OCI-LY7 (cell line): ENCODE measurements around the gene ZNF700. TPM values are rescaled to one million over a fixed set of nuclear protein-coding genes. Genes with fewer than 3 reads are reported as not detected.
"Not testable (repeated sequence)": the region's sequence is repeated elsewhere in the genome, so short reads cannot be mapped to it uniquely, and the experiment has no call there.

ENCODE experiments used
- BruUV-seq: library from RNA; stranded (reverse); fragments of 400-500 nt; replicated peaks from 2 replicates; lab custom pipeline; 2021; lab: Mats Ljungman, UMichigan
- CTCF ChIA-PET: fragments of 300-600 bp; sonication (Branson Sonifier 250); formaldehyde crosslinking; loops from one replicate; lab custom pipeline; 2022; ENCODE audit warnings: antibody characterized with exemption; ENCODE audit not compliant: unreplicated experiment; lab: Charles Lee
- POLR2A ChIA-PET: fragments of 300-600 bp; sonication (Branson Sonifier 250); formaldehyde crosslinking; loops from one replicate; lab custom pipeline; 2022; ENCODE audit warnings: antibody characterized with exemption; lab: Charles Lee
- DNase-seq: peaks from one replicate; pipeline ENCODE4 v3.0.0-alpha.2; 2015; ENCODE audit warnings: low spot score
- H2AFZ ChIP-seq: fragments of 200-600 bp; sonication (generic), shearing (Covaris generic); 2 replicates; pipeline ENCODE4 v1.6.1; 2014; ENCODE audit warnings: mild to moderate bottlenecking, antibody characterized with exemption, low read length, moderate library complexity
- H3K27ac ChIP-seq: fragments of 200-600 bp; sonication (generic); 2 replicates; pipeline ENCODE4 v1.5.1; 2014; ENCODE audit warnings: mixed run types, low read depth, mild to moderate bottlenecking, moderate library complexity, low read length, inconsistent platforms; ENCODE audit not compliant: poor library complexity, severe bottlenecking
- H3K36me3 ChIP-seq: fragments of 200-600 bp; sonication (generic); 2 replicates; pipeline ENCODE4 v1.6.1; 2014; ENCODE audit warnings: mild to moderate bottlenecking, antibody characterized with exemption, low read length, moderate library complexity, mixed read lengths; ENCODE audit not compliant: insufficient read depth
- H3K4me1 ChIP-seq: fragments of 200-600 bp; sonication (generic); 2 replicates; pipeline ENCODE4 v1.5.1; 2014; ENCODE audit warnings: mild to moderate bottlenecking, low read length; ENCODE audit not compliant: insufficient read depth, poor library complexity, severe bottlenecking
- H3K4me2 ChIP-seq: fragments of 200-600 bp; sonication (generic); 2 replicates; pipeline ENCODE4 v1.6.1; 2014; ENCODE audit warnings: mild to moderate bottlenecking, low read length
- H3K4me3 ChIP-seq: fragments of 200-600 bp; sonication (generic); 2 replicates; pipeline ENCODE4 v1.5.1; 2014; ENCODE audit warnings: mild to moderate bottlenecking, low read depth, low read length; ENCODE audit not compliant: poor library complexity, severe bottlenecking
- H3K79me2 ChIP-seq: fragments of 200-600 bp; sonication (generic); 2 replicates; pipeline ENCODE4 v1.6.1; 2016; ENCODE audit warnings: low read depth, mild to moderate bottlenecking, low read length, moderate library complexity, mixed read lengths; ENCODE audit not compliant: insufficient read depth
- H3K9me2 ChIP-seq: fragments of 200-600 bp; sonication (generic); 2 replicates; pipeline ENCODE4 v1.6.1; 2016; ENCODE audit warnings: mild to moderate bottlenecking, low read length, mixed read lengths; ENCODE audit not compliant: insufficient read depth
- H3K9me3 ChIP-seq: fragments of 200-600 bp; sonication (generic); 2 replicates; pipeline ENCODE4 v1.6.1; 2014; ENCODE audit warnings: mild to moderate bottlenecking, mixed run types, low read length, mixed read lengths
- H4K20me1 ChIP-seq: fragments of 200-600 bp; sonication (generic); 2 replicates; pipeline ENCODE4 v1.6.1; 2014; ENCODE audit warnings: mild to moderate bottlenecking, antibody characterized with exemption, low read length, moderate library complexity, mixed read lengths; ENCODE audit not compliant: insufficient read depth
- EZH2phosphoT487 ChIP-seq: fragments of 200-600 bp; sonication (generic); IDR thresholded peaks from 2 replicates; pipeline ENCODE4 v1.6.1; 2018; ENCODE audit warnings: low read depth, borderline replicate concordance, mild to moderate bottlenecking, mixed run types, antibody characterized with exemption, low read length, moderate library complexity, mixed read lengths
- intact Hi-C: fragments of 100-400 bp; cut with micrococcal nuclease; formaldehyde crosslinking; loops from one replicate; pipeline ENCODE4 v1.10.0; 2022; ENCODE audit not compliant: unreplicated experiment
- total RNA-seq, 2 experiments: library from RNA; depleted of rRNA in 1 of 2; stranded (reverse); fragments of >200 nt in 1 of 2; shearing (Covaris generic) in 1 of 2; gene quantifications; 2 replicates each; pipeline ENCODE4 v1.2.3, GENCODE V29; 2014 to 2022
- TF ChIP-seq, protein P1 (sequence below): fragments of 200-600 bp; sonication (generic); conservative IDR thresholded peaks from 2 replicates; pipeline ENCODE4 v1.5.1; 2014; ENCODE audit warnings: mild to moderate bottlenecking, antibody characterized with exemption, low read length, moderate library complexity, mixed read lengths

ZNF700 gene
- total RNA-seq, 2 experiments from 2014 or later = 18.2 to 28.2 TPM

DNA sequence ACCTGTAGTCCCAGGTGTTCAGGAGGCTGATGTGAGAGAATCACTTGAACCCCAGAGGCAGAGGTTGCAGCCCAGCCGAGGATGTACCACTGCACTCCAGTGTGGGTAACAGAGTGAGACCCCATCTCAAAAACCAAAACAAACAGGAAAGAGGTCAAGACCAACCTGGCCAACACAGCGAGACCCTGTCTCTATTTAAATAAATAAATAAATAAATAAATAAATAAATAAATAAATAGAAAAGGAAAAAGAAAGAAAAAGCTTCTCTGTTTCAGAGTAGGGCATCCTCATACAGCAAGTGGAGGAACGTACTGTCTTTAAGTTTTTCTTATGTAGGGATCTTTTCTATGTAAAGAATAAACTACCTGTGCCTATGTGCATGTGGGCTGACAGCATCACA is 2.3 kb downstream of the ZNF700 start:
- Histone ChIP-seq H3K4me3 (no peak overlapping the region), H3K4me1 (peaks cover 29% of the 10 kb centered on the region), H3K79me2 (peaks cover 44% of the 10 kb centered on the region), H3K36me3 (peaks cover 38% of the 10 kb centered on the region), H4K20me1 (peaks cover 4% of the 10 kb centered on the region; the same call in 1 of the 2 replicates), H3K4me2 (peak overlapping the region; percentile 94), H2AFZ (no peak overlapping the region), H3K9me3 (no peaks in the 10 kb centered on the region), H3K27ac (no peak overlapping the region), H3K9me2 (no peaks in the 10 kb centered on the region)
- ChIA-PET POLR2A (no interaction called here), CTCF (no interaction called here)
- TF ChIP-seq, protein P1, sequence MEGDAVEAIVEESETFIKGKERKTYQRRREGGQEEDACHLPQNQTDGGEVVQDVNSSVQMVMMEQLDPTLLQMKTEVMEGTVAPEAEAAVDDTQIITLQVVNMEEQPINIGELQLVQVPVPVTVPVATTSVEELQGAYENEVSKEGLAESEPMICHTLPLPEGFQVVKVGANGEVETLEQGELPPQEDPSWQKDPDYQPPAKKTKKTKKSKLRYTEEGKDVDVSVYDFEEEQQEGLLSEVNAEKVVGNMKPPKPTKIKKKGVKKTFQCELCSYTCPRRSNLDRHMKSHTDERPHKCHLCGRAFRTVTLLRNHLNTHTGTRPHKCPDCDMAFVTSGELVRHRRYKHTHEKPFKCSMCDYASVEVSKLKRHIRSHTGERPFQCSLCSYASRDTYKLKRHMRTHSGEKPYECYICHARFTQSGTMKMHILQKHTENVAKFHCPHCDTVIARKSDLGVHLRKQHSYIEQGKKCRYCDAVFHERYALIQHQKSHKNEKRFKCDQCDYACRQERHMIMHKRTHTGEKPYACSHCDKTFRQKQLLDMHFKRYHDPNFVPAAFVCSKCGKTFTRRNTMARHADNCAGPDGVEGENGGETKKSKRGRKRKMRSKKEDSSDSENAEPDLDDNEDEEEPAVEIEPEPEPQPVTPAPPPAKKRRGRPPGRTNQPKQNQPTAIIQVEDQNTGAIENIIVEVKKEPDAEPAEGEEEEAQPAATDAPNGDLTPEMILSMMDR = no peak
- TF ChIP-seq EZH2phosphoT487 = no peak
- intact Hi-C loops = no loop called here
- BruUV-seq = no TSS peak
- no peak for DNase-seq

DNA sequence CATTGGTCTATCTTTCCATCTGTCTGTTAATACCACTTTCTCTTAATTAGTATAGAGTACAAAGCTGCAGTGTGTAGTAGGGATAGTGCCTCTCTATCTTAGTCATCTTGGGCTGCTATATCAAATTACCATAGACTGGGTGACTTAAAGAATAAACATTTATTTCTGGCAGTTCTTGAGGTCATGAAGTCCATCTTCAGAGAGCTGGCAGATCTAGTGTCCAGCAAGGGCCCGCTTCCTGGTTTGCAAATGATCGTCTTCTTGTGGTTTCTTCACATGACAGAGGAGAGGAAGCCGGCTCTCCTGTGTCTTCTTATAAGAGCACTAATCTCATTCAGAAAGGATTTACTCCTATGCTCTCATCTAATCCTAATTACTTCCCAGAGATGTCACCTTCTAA is 6.1 kb downstream of the ZNF700 start:
- Histone ChIP-seq H3K4me2 (no peak overlapping the region; the same call in 1 of the 2 replicates), H4K20me1 (peaks cover 2% of the 10 kb centered on the region; the same call in 1 of the 2 replicates), H3K27ac (no peak overlapping the region), H3K9me3 (peaks cover 8% of the 10 kb centered on the region; the same call in 1 of the 2 replicates), H3K79me2 (peaks cover 66% of the 10 kb centered on the region; the same call in 1 of the 2 replicates), H2AFZ (no peak overlapping the region), H3K4me1 (peaks cover 23% of the 10 kb centered on the region), H3K36me3 (peaks cover 56% of the 10 kb centered on the region), H3K4me3 (no peak overlapping the region), H3K9me2 (no peaks in the 10 kb centered on the region)
- intact Hi-C loops = no loop called here
- TF ChIP-seq EZH2phosphoT487 = no peak
- TF ChIP-seq, protein P1 = no peak
- CTCF ChIA-PET = no interaction called here
- POLR2A ChIA-PET = interaction anchor here (0.5 kb wide), 1 partner anchor 57 kb away, joined by 3 read pairs; no protein-coding TSS in a partner anchor
- no peak for DNase-seq
- BruUV-seq = no TSS peak

DNA sequence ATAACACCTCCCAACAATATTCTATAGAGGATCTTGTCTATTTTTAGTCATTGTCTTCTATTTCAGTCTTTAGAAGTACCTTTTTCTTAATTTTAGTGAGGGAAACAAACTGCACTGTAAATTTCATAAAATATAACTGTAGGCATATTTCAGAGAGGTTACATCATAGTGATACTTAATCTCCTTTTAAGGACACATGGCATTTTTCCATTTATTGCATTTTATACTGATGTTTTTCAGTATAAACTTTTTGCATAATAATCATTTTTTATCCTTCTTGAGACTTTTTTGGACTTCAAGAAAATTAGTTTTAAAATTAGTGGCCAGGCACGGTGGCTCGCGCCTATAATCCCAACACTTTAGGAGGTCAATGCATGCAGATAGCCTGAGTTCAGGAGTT is 6.6 kb downstream of the ZNF700 start:
- TF ChIP-seq, protein P1 = no peak
- no peak for TF ChIP-seq EZH2phosphoT487
- Histone ChIP-seq H4K20me1 (no peaks in the 10 kb centered on the region), H2AFZ (no peak overlapping the region), H3K4me3 (no peak overlapping the region), H3K79me2 (peaks cover 61% of the 10 kb centered on the region; the same call in 1 of the 2 replicates), H3K27ac (no peak overlapping the region), H3K4me1 (peaks cover 18% of the 10 kb centered on the region), H3K9me2 (no peaks in the 10 kb centered on the region), H3K36me3 (peaks cover 56% of the 10 kb centered on the region), H3K4me2 (no peak overlapping the region), H3K9me3 (peaks cover 8% of the 10 kb centered on the region; the same call in 1 of the 2 replicates)
- intact Hi-C loops = no loop called here
- CTCF ChIA-PET = no interaction called here
- BruUV-seq = no TSS peak
- POLR2A ChIA-PET = interaction anchor here (0.5 kb wide), 1 partner anchor 56 kb away, joined by 3 read pairs; no protein-coding TSS in a partner anchor
- DNase-seq = no peak

DNA sequence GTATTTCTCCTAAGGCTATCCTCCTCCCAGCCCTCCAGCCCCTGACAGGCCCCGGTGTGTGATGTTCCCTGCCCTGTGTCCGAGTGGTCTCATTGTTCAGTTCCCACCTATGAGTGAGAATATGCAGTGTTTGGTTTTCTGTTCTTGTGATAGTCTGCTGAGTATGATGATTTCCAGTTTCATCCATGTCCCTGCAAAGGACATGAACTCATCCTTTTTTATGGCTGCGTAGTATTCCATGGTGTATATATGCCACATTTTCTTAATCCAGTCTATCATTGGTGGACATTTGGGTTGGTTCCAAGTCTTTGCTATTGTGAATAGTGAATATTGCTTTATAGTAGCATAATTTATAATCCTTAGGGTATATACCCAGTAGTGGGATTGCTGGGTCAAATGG is 10.9 kb downstream of the ZNF700 start:
- POLR2A ChIA-PET, CTCF ChIA-PET, H4K20me1 ChIP-seq, BruUV-seq, intact Hi-C loops, H3K9me2 ChIP-seq, H2AFZ ChIP-seq, H3K27ac ChIP-seq, H3K4me3 ChIP-seq, H3K4me1 ChIP-seq, DNase-seq, H3K4me2 ChIP-seq: not testable (repeated sequence)
- peaks cover 64% of the 10 kb centered on the region; the same call in 1 of the 2 replicates for H3K79me2 ChIP-seq
- H3K9me3 ChIP-seq = peaks cover 19% of the 10 kb centered on the region; the same call in 1 of the 2 replicates
- H3K36me3 ChIP-seq = peaks cover 49% of the 10 kb centered on the region
